HEK293T (cell line): ENCODE measurements around the gene KCNMA1.

ENCODE experiments used
- CTCF ChIA-PET: fragments of 350-600 bp; formaldehyde crosslinking; extraction: SDS; loops from one replicate; lab custom pipeline; 2021; ENCODE audit warnings: antibody characterized with exemption, inconsistent platforms; lab: Yijun Ruan, JAX
- POLR2A ChIA-PET: fragments of 350-600 bp; formaldehyde crosslinking; extraction: SDS; loops from one replicate; lab custom pipeline; 2020; ENCODE audit warnings: antibody characterized with exemption, inconsistent platforms; lab: Yijun Ruan, JAX
- DNase-seq: peaks from one replicate; pipeline ENCODE4 v3.0.0; 2012; ENCODE audit warnings: mixed read lengths; ENCODE audit errors: extremely low spot score
- ARNT ChIP-seq: fragments of 450-650 bp; IDR thresholded peaks from 2 replicates; pipeline ENCODE4 v1.6.1; 2017; ENCODE audit warnings: mild to moderate bottlenecking
- BHLHE40 ChIP-seq: fragments of 450-650 bp; IDR thresholded peaks from 2 replicates; pipeline ENCODE4 v1.6.1; 2016; ENCODE audit warnings: mild to moderate bottlenecking, moderate library complexity, borderline replicate concordance
- CTBP1 ChIP-seq: fragments of 450-650 bp; IDR thresholded peaks from 2 replicates; pipeline ENCODE4 v1.6.1; 2016; ENCODE audit warnings: borderline replicate concordance
- ELF4 ChIP-seq: fragments of 450-650 bp; IDR thresholded peaks from 2 replicates; pipeline ENCODE4 v1.6.1; 2017; ENCODE audit warnings: antibody characterized with exemption
- FOXA1 ChIP-seq: fragments of 450-650 bp; IDR thresholded peaks from 2 replicates; pipeline ENCODE4 v1.6.1; 2016; ENCODE audit warnings: mild to moderate bottlenecking
- FOXK2 ChIP-seq: fragments of 450-650 bp; IDR thresholded peaks from 2 replicates; pipeline ENCODE4 v1.6.1; 2016; ENCODE audit warnings: mild to moderate bottlenecking
- FOXM1 ChIP-seq: fragments of 450-650 bp; IDR thresholded peaks from 2 replicates; pipeline ENCODE4 v1.6.1; 2017; ENCODE audit warnings: mild to moderate bottlenecking, borderline replicate concordance
- HDGF ChIP-seq: fragments of 450-650 bp; IDR thresholded peaks from 2 replicates; pipeline ENCODE4 v1.6.1; 2017; ENCODE audit warnings: antibody characterized with exemption, borderline replicate concordance
- L3MBTL2 ChIP-seq: fragments of 450-650 bp; conservative IDR thresholded peaks from 2 replicates; pipeline ENCODE4 v1.6.1; 2016; ENCODE audit warnings: mild to moderate bottlenecking
- LEF1 ChIP-seq: fragments of 450-650 bp; IDR thresholded peaks from 2 replicates; pipeline ENCODE4 v1.6.1; 2017; ENCODE audit warnings: mild to moderate bottlenecking, borderline replicate concordance
- NFRKB ChIP-seq: fragments of 450-650 bp; IDR thresholded peaks from 2 replicates; pipeline ENCODE4 v1.6.1; 2016; ENCODE audit warnings: mild to moderate bottlenecking, moderate library complexity
- PKNOX1 ChIP-seq: fragments of 450-650 bp; IDR thresholded peaks from 2 replicates; pipeline ENCODE4 v1.6.1; 2016
- SP1 ChIP-seq: fragments of 450-650 bp; IDR thresholded peaks from 2 replicates; pipeline ENCODE4 v1.6.1; 2017
- SUZ12 ChIP-seq: fragments of 450-650 bp; IDR thresholded peaks from 2 replicates; pipeline ENCODE4 v1.6.1; 2016; ENCODE audit warnings: mild to moderate bottlenecking
- TARDBP ChIP-seq: fragments of 450-650 bp; IDR thresholded peaks from 2 replicates; pipeline ENCODE4 v1.6.1; 2016
- ZNF384 ChIP-seq: fragments of 450-650 bp; IDR thresholded peaks from 2 replicates; pipeline ENCODE4 v1.6.1; 2016

Gene KCNMA1

GRCh38 chr10:77196614-77197013 lies 441.0 kb downstream of the KCNMA1 start:
- ChIA-PET CTCF (interaction anchor here (0.7 kb wide), 1 partner anchor 191 kb away, joined by 3 read pairs; no protein-coding TSS in a partner anchor), POLR2A (no interaction called here)
- TF ChIP-seq SP1 (no peak), BHLHE40 (no peak), ZNF384 (no peak), L3MBTL2 (no peak), FOXA1 (no peak), CTBP1 (no peak), HDGF (no peak), FOXM1 (no peak), PKNOX1 (no peak), NFRKB (no peak), LEF1 (no peak), SUZ12 (no peak), FOXK2 (no peak), ARNT (no peak), TARDBP (no peak), ELF4 (no peak)
- no peak for DNase-seq

GRCh38 chr10:77195101-77195500 lies 442.5 kb downstream of the KCNMA1 start:
- ChIA-PET POLR2A (no interaction called here), CTCF (no interaction called here)
- no peak for DNase-seq

GRCh38 chr10:77193001-77193400 lies 444.6 kb downstream of the KCNMA1 start:
- TF ChIP-seq CTBP1 = no peak
- no peak for TF ChIP-seq TARDBP
- POLR2A ChIA-PET = no interaction called here
- DNase-seq = no peak
- CTCF ChIA-PET = interaction anchor here (0.8 kb wide), 1 partner anchor 19 kb away, joined by 3 read pairs; no protein-coding TSS in a partner anchor

More at GRCh38 chr10:77195101-77195500, 442.5 kb downstream of the KCNMA1 start:
- no peak for TF ChIP-seq ELF4
- TF ChIP-seq NFRKB = no peak
- no peak for TF ChIP-seq FOXA1
- TF ChIP-seq LEF1 = no peak
- no peak for TF ChIP-seq PKNOX1

- TF ChIP-seq FOXA1 = no peak
- TF ChIP-seq L3MBTL2 = no peak
- no peak for TF ChIP-seq CTBP1
- no peak for TF ChIP-seq NFRKB
- no peak for TF ChIP-seq TARDBP
- no peak for TF ChIP-seq FOXM1
- TF ChIP-seq SUZ12 = no peak
- no peak for TF ChIP-seq PKNOX1
- TF ChIP-seq BHLHE40 = no peak
- TF ChIP-seq ZNF384 = no peak
- CTCF ChIA-PET = interaction anchor here (0.6 to 0.8 kb wide), 2 partner anchors 18 to 102 kb away, joined by 3 read pairs; no protein-coding TSS in a partner anchor
- POLR2A ChIA-PET = no interaction called here
Observed at GRCh38 chr10:77192402-77192801, 445.2 kb downstream of the KCNMA1 start.

GRCh38 chr10:77191324-77192049 lies 446.1 kb downstream of the KCNMA1 start:
- ChIA-PET CTCF (interaction anchor here (0.6 to 0.9 kb wide), 2 partner anchors 26 to 102 kb away, joined by 3 to 4 read pairs; no protein-coding TSS in a partner anchor), POLR2A (no interaction called here)
- DNase-seq = no peak
- TF ChIP-seq PKNOX1 = no peak
- no peak for TF ChIP-seq BHLHE40
- TF ChIP-seq SP1 = no peak
- no peak for TF ChIP-seq ELF4
- TF ChIP-seq CTBP1 = no peak
- no peak for TF ChIP-seq LEF1
- TF ChIP-seq TARDBP = no peak
- TF ChIP-seq ARNT = no peak
- TF ChIP-seq FOXA1 = no peak
- TF ChIP-seq FOXM1 = no peak
- TF ChIP-seq NFRKB = no peak
- no peak for TF ChIP-seq HDGF
- TF ChIP-seq ZNF384 = no peak
- no peak for TF ChIP-seq L3MBTL2

More at GRCh38 chr10:77192402-77192801, 445.2 kb downstream of the KCNMA1 start:
- no peak for DNase-seq

GRCh38 chr10:77190291-77190690 lies 447.3 kb downstream of the KCNMA1 start:
- no peak for DNase-seq
- POLR2A ChIA-PET = no interaction called here
- no peak for TF ChIP-seq HDGF
- no peak for TF ChIP-seq BHLHE40
- no peak for TF ChIP-seq L3MBTL2
- no peak for TF ChIP-seq ARNT
- TF ChIP-seq ZNF384 = no peak
- TF ChIP-seq FOXA1 = no peak
- TF ChIP-seq PKNOX1 = no peak
- TF ChIP-seq SP1 = no peak
- no peak for TF ChIP-seq SUZ12
- no peak for TF ChIP-seq LEF1
- no peak for TF ChIP-seq CTBP1
- TF ChIP-seq TARDBP = no peak
- no peak for TF ChIP-seq FOXK2
- no peak for TF ChIP-seq FOXM1
- no peak for TF ChIP-seq ELF4
- CTCF ChIA-PET = no interaction called here
